HepG2 (cell line): ENCODE measurements around the gene CCNJL. TPM values are rescaled to one million over a fixed set of nuclear protein-coding genes. Genes with fewer than 3 reads are reported as not detected.

ENCODE experiments used
- CCAR2 ChIP-seq: fragments of 200-400 bp; formaldehyde crosslinking; optimal IDR thresholded peaks from 2 replicates; pipeline ENCODE3; 2018; ENCODE audit warnings: low read depth, mild to moderate bottlenecking, low read length, moderate library complexity
- ELF3 ChIP-seq: IDR thresholded peaks from 2 replicates; pipeline ENCODE4 v1.6.1; 2016; ENCODE audit warnings: missing genetic modification reagents, missing compliant biosample characterization
- FOSL2 ChIP-seq: sonication (generic); formaldehyde crosslinking; IDR thresholded peaks from 2 replicates; pipeline ENCODE4 v1.4.0; 2020; ENCODE audit warnings: missing genetic modification reagents
- GATAD2A ChIP-seq: IDR thresholded peaks from 2 replicates; pipeline ENCODE4 v1.6.1; 2016
- HOXA7 ChIP-seq: sonication (generic); formaldehyde crosslinking; IDR thresholded peaks from 2 replicates; pipeline ENCODE4 v1.8.1; 2022; ENCODE audit warnings: mild to moderate bottlenecking, missing genetic modification reagents, moderate library complexity
- MTF2 ChIP-seq: sonication (generic); formaldehyde crosslinking; IDR thresholded peaks from 2 replicates; pipeline ENCODE4 v1.5.0; 2020; ENCODE audit warnings: missing genetic modification reagents, borderline replicate concordance
- PLRG1 ChIP-seq: fragments of 450-650 bp; conservative IDR thresholded peaks from 2 replicates; pipeline ENCODE4 v1.6.1; 2016
- PRDM15 ChIP-seq: sonication (generic); formaldehyde crosslinking; IDR thresholded peaks from 2 replicates; pipeline ENCODE4 v1.4.0; 2020; ENCODE audit warnings: missing genetic modification reagents
- SP140L ChIP-seq: sonication (generic); formaldehyde crosslinking; IDR thresholded peaks from 2 replicates; pipeline ENCODE4 v1.4.0; 2020; ENCODE audit warnings: missing genetic modification reagents, borderline replicate concordance
- TGIF2 ChIP-seq: IDR thresholded peaks from 2 replicates; pipeline ENCODE4 v1.6.1; 2016; ENCODE audit warnings: control low read depth, missing compliant biosample characterization
- ZNF235 ChIP-seq: sonication (generic); formaldehyde crosslinking; IDR thresholded peaks from 2 replicates; pipeline ENCODE4 v1.8.1; 2023; ENCODE audit warnings: mild to moderate bottlenecking, missing genetic modification reagents, borderline replicate concordance
- polyA plus RNA-seq, 8 experiments: library from polyadenylated mRNA; depleted of rRNA in 3 of 8; stranded (reverse) in 7 of 8; unstranded in 1 of 8; fragments of >200 nt; fragmentation: Illumina TruSeq in 4 of 8; extraction: Trizol in 4 of 8; gene quantifications; 2 replicates each; pipeline versions ENCODE4 v1.2.1 to v1.2.3, GENCODE V29; 2011 to 2016; ENCODE audit warnings: low read depth in 4 of 8, missing spikeins in 1 of 8, mixed read lengths in 1 of 8; ENCODE audit not compliant: insufficient read depth in 1 of 8
- total RNA-seq, 5 experiments: library from RNA; depleted of rRNA; stranded (reverse); fragments of >200 nt; fragmentation: Illumina TruSeq; extraction: Trizol; gene quantifications; 2 replicates each; pipeline ENCODE4 v1.2.3, GENCODE V29; 2016; ENCODE audit warnings: low read depth in 1 of 5
- TF ChIP-seq, protein P1 (sequence below): sonication (generic); formaldehyde crosslinking; IDR thresholded peaks from 2 replicates; pipeline ENCODE4 v1.4.0; 2020; ENCODE audit warnings: missing genetic modification reagents, borderline replicate concordance
- TF ChIP-seq, protein P2 (sequence below): sonication (generic); formaldehyde crosslinking; IDR thresholded peaks from 2 replicates; pipeline ENCODE4 v1.4.0; 2020; ENCODE audit warnings: missing genetic modification reagents, mild to moderate bottlenecking, borderline replicate concordance
- TF ChIP-seq, protein P3 (sequence below): sonication (generic); formaldehyde crosslinking; conservative IDR thresholded peaks from 2 replicates; pipeline ENCODE4 v1.8.0; 2022; ENCODE audit warnings: mild to moderate bottlenecking, moderate library complexity, missing genetic modification reagents
- TF ChIP-seq, protein P4 (sequence below): sonication (generic); formaldehyde crosslinking; IDR thresholded peaks from 2 replicates; pipeline ENCODE4 v1.5.1; 2020; ENCODE audit warnings: mild to moderate bottlenecking, missing genetic modification reagents, moderate library complexity

CCNJL gene
- total and polyA plus RNA-seq, 2 of the 13 experiments (the other 11 are each of a cell fraction or from before 2014, with no cell fraction given), result 1.6 to 4.4 TPM

DNA sequence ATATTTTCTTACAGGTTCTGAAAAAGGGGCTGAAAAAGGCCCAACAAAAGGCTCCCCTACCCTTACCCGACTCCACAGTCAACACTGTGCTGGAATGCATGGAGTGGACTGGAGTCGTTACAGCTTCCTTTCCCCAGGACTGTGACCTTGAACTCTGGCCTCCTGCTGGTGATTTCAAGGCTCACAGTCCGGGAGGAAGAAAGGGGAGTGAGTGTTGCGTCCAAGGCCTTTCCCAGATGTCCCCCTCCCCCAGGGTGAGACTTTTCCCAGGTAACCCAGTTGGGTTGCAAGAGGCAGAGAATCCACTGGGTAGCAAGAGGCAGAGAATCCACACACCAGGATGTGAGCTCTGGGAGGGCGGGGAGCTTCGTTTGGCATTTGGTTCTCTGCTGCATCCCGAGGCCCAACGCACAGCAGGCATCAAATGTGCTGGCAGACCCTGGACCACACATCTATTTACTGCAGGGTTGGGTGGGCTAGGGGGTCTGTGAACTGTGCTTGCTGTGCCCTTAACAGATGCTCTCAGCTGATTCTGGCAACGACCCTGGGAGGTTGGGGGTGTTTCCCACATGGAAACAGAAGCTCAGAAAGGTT, 45.5 kb downstream of the CCNJL start (continued):
- TF ChIP-seq, protein P1, sequence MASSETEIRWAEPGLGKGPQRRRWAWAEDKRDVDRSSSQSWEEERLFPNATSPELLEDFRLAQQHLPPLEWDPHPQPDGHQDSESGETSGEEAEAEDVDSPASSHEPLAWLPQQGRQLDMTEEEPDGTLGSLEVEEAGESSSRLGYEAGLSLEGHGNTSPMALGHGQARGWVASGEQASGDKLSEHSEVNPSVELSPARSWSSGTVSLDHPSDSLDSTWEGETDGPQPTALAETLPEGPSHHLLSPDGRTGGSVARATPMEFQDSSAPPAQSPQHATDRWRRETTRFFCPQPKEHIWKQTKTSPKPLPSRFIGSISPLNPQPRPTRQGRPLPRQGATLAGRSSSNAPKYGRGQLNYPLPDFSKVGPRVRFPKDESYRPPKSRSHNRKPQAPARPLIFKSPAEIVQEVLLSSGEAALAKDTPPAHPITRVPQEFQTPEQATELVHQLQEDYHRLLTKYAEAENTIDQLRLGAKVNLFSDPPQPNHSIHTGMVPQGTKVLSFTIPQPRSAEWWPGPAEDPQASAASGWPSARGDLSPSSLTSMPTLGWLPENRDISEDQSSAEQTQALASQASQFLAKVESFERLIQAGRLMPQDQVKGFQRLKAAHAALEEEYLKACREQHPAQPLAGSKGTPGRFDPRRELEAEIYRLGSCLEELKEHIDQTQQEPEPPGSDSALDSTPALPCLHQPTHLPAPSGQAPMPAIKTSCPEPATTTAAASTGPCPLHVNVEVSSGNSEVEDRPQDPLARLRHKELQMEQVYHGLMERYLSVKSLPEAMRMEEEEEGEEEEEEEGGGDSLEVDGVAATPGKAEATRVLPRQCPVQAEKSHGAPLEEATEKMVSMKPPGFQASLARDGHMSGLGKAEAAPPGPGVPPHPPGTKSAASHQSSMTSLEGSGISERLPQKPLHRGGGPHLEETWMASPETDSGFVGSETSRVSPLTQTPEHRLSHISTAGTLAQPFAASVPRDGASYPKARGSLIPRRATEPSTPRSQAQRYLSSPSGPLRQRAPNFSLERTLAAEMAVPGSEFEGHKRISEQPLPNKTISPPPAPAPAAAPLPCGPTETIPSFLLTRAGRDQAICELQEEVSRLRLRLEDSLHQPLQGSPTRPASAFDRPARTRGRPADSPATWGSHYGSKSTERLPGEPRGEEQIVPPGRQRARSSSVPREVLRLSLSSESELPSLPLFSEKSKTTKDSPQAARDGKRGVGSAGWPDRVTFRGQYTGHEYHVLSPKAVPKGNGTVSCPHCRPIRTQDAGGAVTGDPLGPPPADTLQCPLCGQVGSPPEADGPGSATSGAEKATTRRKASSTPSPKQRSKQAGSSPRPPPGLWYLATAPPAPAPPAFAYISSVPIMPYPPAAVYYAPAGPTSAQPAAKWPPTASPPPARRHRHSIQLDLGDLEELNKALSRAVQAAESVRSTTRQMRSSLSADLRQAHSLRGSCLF (CRISPR knock-in tag), result no peak
- TF ChIP-seq PLRG1 (no peak), TGIF2 (CRISPR knock-in tag) (no peak), PRDM15 (CRISPR knock-in tag) (peak; percentile 63; the same call in 1 of the 2 replicates), ELF3 (CRISPR knock-in tag) (no peak), FOSL2 (peak; percentile 13; the same call in 1 of the 2 replicates), SP140L (CRISPR knock-in tag) (no peak), ZNF235 (no peak), MTF2 (CRISPR knock-in tag) (no peak), HOXA7 (CRISPR knock-in tag) (no peak), CCAR2 (no peak), GATAD2A (CRISPR knock-in tag) (0 out of 2 replicates have a peak, but pooled peaks have one; percentile 54)
- TF ChIP-seq, protein P2, sequence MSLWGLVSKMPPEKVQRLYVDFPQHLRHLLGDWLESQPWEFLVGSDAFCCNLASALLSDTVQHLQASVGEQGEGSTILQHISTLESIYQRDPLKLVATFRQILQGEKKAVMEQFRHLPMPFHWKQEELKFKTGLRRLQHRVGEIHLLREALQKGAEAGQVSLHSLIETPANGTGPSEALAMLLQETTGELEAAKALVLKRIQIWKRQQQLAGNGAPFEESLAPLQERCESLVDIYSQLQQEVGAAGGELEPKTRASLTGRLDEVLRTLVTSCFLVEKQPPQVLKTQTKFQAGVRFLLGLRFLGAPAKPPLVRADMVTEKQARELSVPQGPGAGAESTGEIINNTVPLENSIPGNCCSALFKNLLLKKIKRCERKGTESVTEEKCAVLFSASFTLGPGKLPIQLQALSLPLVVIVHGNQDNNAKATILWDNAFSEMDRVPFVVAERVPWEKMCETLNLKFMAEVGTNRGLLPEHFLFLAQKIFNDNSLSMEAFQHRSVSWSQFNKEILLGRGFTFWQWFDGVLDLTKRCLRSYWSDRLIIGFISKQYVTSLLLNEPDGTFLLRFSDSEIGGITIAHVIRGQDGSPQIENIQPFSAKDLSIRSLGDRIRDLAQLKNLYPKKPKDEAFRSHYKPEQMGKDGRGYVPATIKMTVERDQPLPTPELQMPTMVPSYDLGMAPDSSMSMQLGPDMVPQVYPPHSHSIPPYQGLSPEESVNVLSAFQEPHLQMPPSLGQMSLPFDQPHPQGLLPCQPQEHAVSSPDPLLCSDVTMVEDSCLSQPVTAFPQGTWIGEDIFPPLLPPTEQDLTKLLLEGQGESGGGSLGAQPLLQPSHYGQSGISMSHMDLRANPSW (CRISPR knock-in tag), result no peak
- TF ChIP-seq, protein P3, sequence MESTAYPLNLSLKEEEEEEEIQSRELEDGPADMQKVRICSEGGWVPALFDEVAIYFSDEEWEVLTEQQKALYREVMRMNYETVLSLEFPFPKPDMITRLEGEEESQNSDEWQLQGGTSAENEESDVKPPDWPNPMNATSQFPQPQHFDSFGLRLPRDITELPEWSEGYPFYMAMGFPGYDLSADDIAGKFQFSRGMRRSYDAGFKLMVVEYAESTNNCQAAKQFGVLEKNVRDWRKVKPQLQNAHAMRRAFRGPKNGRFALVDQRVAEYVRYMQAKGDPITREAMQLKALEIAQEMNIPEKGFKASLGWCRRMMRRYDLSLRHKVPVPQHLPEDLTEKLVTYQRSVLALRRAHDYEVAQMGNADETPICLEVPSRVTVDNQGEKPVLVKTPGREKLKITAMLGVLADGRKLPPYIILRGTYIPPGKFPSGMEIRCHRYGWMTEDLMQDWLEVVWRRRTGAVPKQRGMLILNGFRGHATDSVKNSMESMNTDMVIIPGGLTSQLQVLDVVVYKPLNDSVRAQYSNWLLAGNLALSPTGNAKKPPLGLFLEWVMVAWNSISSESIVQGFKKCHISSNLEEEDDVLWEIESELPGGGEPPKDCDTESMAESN, result no peak
- TF ChIP-seq, protein P4, sequence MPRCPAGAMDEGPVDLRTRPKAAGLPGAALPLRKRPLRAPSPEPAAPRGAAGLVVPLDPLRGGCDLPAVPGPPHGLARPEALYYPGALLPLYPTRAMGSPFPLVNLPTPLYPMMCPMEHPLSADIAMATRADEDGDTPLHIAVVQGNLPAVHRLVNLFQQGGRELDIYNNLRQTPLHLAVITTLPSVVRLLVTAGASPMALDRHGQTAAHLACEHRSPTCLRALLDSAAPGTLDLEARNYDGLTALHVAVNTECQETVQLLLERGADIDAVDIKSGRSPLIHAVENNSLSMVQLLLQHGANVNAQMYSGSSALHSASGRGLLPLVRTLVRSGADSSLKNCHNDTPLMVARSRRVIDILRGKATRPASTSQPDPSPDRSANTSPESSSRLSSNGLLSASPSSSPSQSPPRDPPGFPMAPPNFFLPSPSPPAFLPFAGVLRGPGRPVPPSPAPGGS, result no peak
